ENCODE results near the gene ANO9.
"Not testable (repeated sequence)": the region's sequence is repeated elsewhere in the genome, so short reads cannot be mapped to it uniquely, and the experiment has no call there.

ANO9 gene

GRCh38 chr11:394034-394857, 47.6 kb downstream of the ANO9 start, which contains the start of gene PKP3:
Gene PKP3, plus strand, starts transcription at chr11:394209. Its CDS starts 84 bp downstream, at chr11:394293.
- Histone ChIP-seq H3K9me3 (ENCODE audit: control insufficient read depth, insufficient read depth, low read depth, low read length) (no peaks in the 10 kb centered on the region), H3K27ac (ENCODE audit: low read depth, low read length) (peak within 1 kb of the TSS; percentile 29; the same call in 1 of the 2 replicates), H3K4me1 (ENCODE audit: control insufficient read depth, insufficient read depth, low read length) (peaks cover 23% of the 10 kb centered on the region), H3K27me3 (ENCODE audit: control insufficient read depth, insufficient read depth, low read length) (no peaks in the 10 kb centered on the region), H3K36me3 (ENCODE audit: control insufficient read depth, insufficient read depth, low read length) (peaks cover 15% of the 10 kb centered on the region), H3K4me3 (ENCODE audit: low read depth, low read length) (peak within 1 kb of the TSS; percentile 72), H3K9ac (ENCODE audit: low read length) (peak within 1 kb of the TSS; percentile 75)

GRCh38 chr11:393219-394033, 48.4 kb downstream of the ANO9 start:
- Histone ChIP-seq H3K4me1 (ENCODE audit: control insufficient read depth, insufficient read depth, low read length) (peaks cover 23% of the 10 kb centered on the region), H3K4me3 (ENCODE audit: low read depth, low read length) (peak overlapping the region; percentile 72), H3K36me3 (ENCODE audit: control insufficient read depth, insufficient read depth, low read length) (peaks cover 11% of the 10 kb centered on the region), H3K27ac (ENCODE audit: low read depth, low read length) (peak overlapping the region; percentile 29; the same call in 1 of the 2 replicates), H3K9me3 (ENCODE audit: control insufficient read depth, insufficient read depth, low read depth, low read length) (no peaks in the 10 kb centered on the region), H3K9ac (ENCODE audit: low read length) (no peak overlapping the region), H3K27me3 (ENCODE audit: control insufficient read depth, insufficient read depth, low read length) (no peaks in the 10 kb centered on the region)

DNA sequence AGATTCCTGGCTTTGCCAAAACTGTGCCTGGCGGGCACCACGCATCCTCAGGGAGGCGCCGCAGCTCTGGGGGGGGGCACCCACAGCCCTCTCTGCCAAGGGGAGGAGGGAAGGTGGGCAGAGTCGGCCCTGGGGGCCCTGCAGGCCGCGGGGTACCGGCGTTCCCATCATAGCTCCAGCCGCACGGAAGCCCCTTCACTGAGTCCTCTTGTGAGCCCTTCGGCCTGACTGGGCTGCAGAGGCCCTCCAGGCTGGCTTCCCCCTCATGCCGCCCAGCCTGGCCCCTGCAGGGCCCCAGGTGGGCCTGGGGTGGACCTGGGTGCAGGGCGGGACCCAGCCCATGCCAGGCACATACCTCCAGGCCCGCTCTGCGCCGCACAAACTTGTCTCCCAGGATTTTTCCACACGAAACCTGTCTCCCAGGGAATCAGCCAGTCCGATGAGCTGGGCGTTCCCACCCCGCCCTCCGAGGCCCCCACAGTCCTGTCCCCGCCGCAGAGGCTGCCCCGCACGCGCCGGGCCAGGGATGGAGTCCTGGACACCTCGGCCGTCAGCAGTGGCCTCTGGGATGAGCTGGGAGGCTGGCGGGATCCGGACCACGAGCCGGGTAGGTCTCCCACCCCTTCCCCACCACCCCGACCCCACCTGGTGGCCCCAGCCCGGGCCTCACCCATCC, 49.6 kb downstream of the ANO9 start:
- no peak overlapping the region for H3K9ac ChIP-seq (ENCODE audit: low read length)
- no peak overlapping the region for H3K27ac ChIP-seq (ENCODE audit: low read depth, low read length)
- no peak overlapping the region for H3K4me3 ChIP-seq (ENCODE audit: low read depth, low read length)
- peaks cover 5% of the 10 kb centered on the region; the same call in 1 of the 2 replicates for H3K27me3 ChIP-seq (ENCODE audit: control insufficient read depth, insufficient read depth, low read length)
- H3K9me3 ChIP-seq (ENCODE audit: control insufficient read depth, insufficient read depth, low read depth, low read length), result no peaks in the 10 kb centered on the region
- peaks cover 2% of the 10 kb centered on the region; the same call in 1 of the 2 replicates for H3K36me3 ChIP-seq (ENCODE audit: control insufficient read depth, insufficient read depth, low read length)
- H3K4me1 ChIP-seq (ENCODE audit: control insufficient read depth, insufficient read depth, low read length), result peaks cover 23% of the 10 kb centered on the region

DNA sequence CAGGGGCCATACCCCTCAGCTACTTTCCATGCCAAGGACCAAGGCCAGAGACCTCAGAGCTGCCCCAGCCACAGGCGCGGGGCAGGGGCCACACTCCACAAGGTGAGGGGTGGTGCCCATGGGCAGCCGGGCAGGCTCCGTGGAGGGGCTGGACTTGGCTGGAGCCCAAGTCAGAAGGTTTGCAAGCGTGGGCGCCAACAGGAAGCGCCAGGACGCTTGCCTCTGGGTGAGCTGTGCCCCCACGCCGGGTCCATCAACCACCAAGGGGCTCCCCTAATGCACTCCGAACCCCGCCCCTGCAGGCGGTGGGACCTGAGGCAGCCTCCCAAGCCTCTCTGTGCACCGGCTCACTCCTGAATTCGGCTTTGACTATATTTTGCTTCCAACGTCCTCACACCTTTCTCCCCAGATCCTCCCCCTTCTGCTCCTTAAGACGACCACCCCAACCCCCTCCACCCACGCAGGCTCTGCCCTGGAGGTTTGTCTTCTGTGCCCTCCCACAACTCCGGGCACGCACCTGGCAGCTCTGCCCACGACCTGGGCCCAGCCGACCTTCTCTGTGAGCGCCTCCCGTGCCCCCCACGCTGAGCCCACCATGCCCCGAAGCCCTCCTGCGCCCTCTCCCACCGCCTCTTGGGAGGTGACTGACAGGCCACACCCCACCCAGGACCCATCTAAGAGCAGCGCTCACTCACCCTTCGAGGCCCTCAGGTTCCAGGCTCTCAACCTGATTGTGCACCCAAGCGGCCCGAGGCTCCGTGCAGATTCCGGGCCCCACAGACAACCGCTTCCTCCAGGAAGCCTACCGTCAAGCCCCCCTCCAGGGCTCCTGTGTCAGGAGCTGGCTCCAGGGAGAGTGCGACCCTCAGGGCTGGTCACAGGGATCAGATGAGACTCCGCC, 50.4 kb downstream of the ANO9 start:
- no peak overlapping the region for H3K4me3 ChIP-seq (ENCODE audit: low read depth, low read length)
- H3K4me1 ChIP-seq (ENCODE audit: control insufficient read depth, insufficient read depth, low read length), result peaks cover 23% of the 10 kb centered on the region
- peaks cover 5% of the 10 kb centered on the region; the same call in 1 of the 2 replicates for H3K27me3 ChIP-seq (ENCODE audit: control insufficient read depth, insufficient read depth, low read length)
- no peak overlapping the region for H3K27ac ChIP-seq (ENCODE audit: low read depth, low read length)
- H3K9ac ChIP-seq (ENCODE audit: low read length), result no peak overlapping the region
- H3K9me3 ChIP-seq (ENCODE audit: control insufficient read depth, insufficient read depth, low read depth, low read length), result peaks cover 5% of the 10 kb centered on the region; the same call in 1 of the 2 replicates
- no peaks in the 10 kb centered on the region for H3K36me3 ChIP-seq (ENCODE audit: control insufficient read depth, insufficient read depth, low read length)

DNA sequence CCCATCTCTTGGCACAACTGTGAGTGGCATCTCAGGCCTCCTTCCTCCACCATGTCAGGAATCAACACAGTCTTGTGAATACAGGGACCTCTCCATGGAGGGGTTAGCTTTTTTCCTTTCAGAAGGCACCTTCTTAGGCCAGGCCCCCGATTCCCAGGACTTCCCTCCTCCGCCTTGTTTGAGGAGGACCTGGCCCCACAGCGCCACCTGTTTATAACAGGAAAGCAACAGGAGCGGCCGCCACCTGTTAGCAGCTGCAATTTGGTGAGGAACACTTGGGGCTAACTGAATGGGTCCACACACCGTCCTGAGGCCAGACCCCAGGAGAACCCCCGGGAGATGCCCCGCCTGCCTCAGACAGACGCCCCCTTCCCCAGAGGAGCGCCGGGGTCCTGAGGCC, 51.6 kb downstream of the ANO9 start:
- peaks cover 21% of the 10 kb centered on the region for H3K4me1 ChIP-seq (ENCODE audit: control insufficient read depth, insufficient read depth, low read length)
- no peaks in the 10 kb centered on the region for H3K36me3 ChIP-seq (ENCODE audit: control insufficient read depth, insufficient read depth, low read length)
- H3K9me3 ChIP-seq (ENCODE audit: control insufficient read depth, insufficient read depth, low read depth, low read length), result peaks cover 13% of the 10 kb centered on the region; the same call in 1 of the 2 replicates
- H3K4me3 ChIP-seq (ENCODE audit: low read depth, low read length), result no peak overlapping the region
- H3K27me3 ChIP-seq (ENCODE audit: control insufficient read depth, insufficient read depth, low read length), result peaks cover 5% of the 10 kb centered on the region; the same call in 1 of the 2 replicates
- H3K27ac ChIP-seq (ENCODE audit: low read depth, low read length), result no peak overlapping the region
- H3K9ac ChIP-seq (ENCODE audit: low read length), result no peak overlapping the region

DNA sequence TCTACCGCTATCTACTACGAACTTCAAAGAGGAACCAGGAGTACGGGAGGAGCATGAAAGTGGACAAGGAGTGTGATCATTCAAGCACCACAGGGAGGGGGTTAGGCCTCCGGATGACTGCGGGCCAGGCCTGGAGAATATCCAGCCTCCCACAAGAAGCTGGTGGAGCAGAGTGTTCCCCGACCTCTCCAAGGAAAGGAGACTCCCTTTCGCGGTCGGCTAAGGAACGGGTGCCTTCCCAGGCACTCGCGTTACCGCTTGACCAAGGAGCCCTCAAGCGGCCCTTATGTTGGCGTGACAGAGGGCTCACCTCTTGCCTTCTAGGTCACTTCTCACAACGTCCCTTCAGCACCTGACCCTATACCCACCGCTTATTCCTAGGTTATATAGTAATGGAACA, 52.4 kb downstream of the ANO9 start:
- H3K9me3 ChIP-seq (ENCODE audit: control insufficient read depth, insufficient read depth, low read depth, low read length), result peaks cover 13% of the 10 kb centered on the region; the same call in 1 of the 2 replicates
- not testable (repeated sequence) for H3K27me3 ChIP-seq (ENCODE audit: control insufficient read depth, insufficient read depth, low read length); H3K27ac ChIP-seq (ENCODE audit: low read depth, low read length); H3K4me3 ChIP-seq (ENCODE audit: low read depth, low read length); H3K9ac ChIP-seq (ENCODE audit: low read length); H3K36me3 ChIP-seq (ENCODE audit: control insufficient read depth, insufficient read depth, low read length)
- peaks cover 13% of the 10 kb centered on the region for H3K4me1 ChIP-seq (ENCODE audit: control insufficient read depth, insufficient read depth, low read length)

GRCh38 chr11:387193-387793, 54.5 kb downstream of the ANO9 start:
- Histone ChIP-seq H3K27ac (ENCODE audit: low read depth, low read length) (no peak overlapping the region), H3K4me1 (ENCODE audit: control insufficient read depth, insufficient read depth, low read length) (peaks cover 2% of the 10 kb centered on the region; the same call in 1 of the 2 replicates), H3K36me3 (ENCODE audit: control insufficient read depth, insufficient read depth, low read length) (peaks cover 3% of the 10 kb centered on the region; the same call in 1 of the 2 replicates), H3K4me3 (ENCODE audit: low read depth, low read length) (no peak overlapping the region), H3K9ac (ENCODE audit: low read length) (no peak overlapping the region), H3K27me3 (ENCODE audit: control insufficient read depth, insufficient read depth, low read length) (peaks cover 5% of the 10 kb centered on the region; the same call in 1 of the 2 replicates), H3K9me3 (ENCODE audit: control insufficient read depth, insufficient read depth, low read depth, low read length) (peaks cover 13% of the 10 kb centered on the region; the same call in 1 of the 2 replicates)

GRCh38 chr11:386483-386882, 55.3 kb downstream of the ANO9 start:
- H3K4me1 ChIP-seq (ENCODE audit: control insufficient read depth, insufficient read depth, low read length), result peaks cover 2% of the 10 kb centered on the region; the same call in 1 of the 2 replicates
- no peak overlapping the region for H3K9ac ChIP-seq (ENCODE audit: low read length)
- peaks cover 5% of the 10 kb centered on the region; the same call in 1 of the 2 replicates for H3K36me3 ChIP-seq (ENCODE audit: control insufficient read depth, insufficient read depth, low read length)
- H3K9me3 ChIP-seq (ENCODE audit: control insufficient read depth, insufficient read depth, low read depth, low read length), result peaks cover 13% of the 10 kb centered on the region; the same call in 1 of the 2 replicates
- H3K27me3 ChIP-seq (ENCODE audit: control insufficient read depth, insufficient read depth, low read length), result peaks cover 5% of the 10 kb centered on the region; the same call in 1 of the 2 replicates
- H3K4me3 ChIP-seq (ENCODE audit: low read depth, low read length), result no peak overlapping the region
- H3K27ac ChIP-seq (ENCODE audit: low read depth, low read length), result no peak overlapping the region

DNA sequence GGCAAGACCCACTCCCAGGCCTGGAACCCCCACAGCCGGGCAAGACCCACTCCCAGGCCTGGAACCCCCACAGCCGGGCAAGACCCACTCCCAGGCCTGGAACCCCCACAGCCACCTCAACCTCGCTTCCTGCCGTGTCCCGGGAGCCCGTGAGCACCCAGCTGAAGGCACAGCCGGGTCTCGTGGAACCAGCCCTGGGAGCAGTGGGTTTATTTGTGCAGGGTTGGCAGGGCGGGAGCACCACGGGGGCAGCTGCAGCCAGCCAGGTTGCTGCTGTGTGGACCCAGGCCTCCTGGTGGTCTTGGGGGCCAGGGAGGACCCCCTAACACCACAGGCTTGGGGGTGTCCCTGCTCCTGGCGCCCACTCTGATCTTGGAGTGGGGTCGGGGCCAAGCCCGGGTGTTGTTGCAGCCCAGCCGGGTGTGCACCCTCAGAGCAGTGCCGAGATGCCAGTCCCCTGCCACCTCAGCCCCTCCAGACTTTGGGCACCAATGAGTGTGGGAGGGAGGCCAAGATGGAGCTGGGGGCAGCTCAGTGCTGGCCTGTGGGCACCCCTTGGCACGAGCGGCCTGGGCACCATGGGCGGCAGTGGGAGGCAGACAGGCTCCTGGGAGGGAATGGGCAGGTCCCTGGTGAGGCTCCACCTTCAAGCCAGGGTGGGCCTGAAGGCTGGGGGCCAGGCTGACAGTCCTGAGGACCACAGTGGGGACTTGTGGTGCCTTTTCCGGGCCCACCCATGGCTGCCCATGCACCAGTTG, 56.0 kb downstream of the ANO9 start:
- Histone ChIP-seq H3K36me3 (ENCODE audit: control insufficient read depth, insufficient read depth, low read length) (peaks cover 8% of the 10 kb centered on the region; the same call in 1 of the 2 replicates), H3K4me1 (ENCODE audit: control insufficient read depth, insufficient read depth, low read length) (peaks cover 2% of the 10 kb centered on the region; the same call in 1 of the 2 replicates), H3K9me3 (ENCODE audit: control insufficient read depth, insufficient read depth, low read depth, low read length) (peaks cover 13% of the 10 kb centered on the region; the same call in 1 of the 2 replicates), H3K9ac (ENCODE audit: low read length) (no peak overlapping the region), H3K27me3 (ENCODE audit: control insufficient read depth, insufficient read depth, low read length) (peaks cover 5% of the 10 kb centered on the region; the same call in 1 of the 2 replicates), H3K27ac (ENCODE audit: low read depth, low read length) (no peak overlapping the region), H3K4me3 (ENCODE audit: low read depth, low read length) (no peak overlapping the region)

Data from HUES6 (cell line).